SHP77 (cell line): ENCODE results near the gene COMMD9.

Source experiments
- DNase-seq, 2 experiments: peaks; one replicate each; lab custom pipeline; 2025; lab: John Stamatoyannopoulos, UW

COMMD9 gene

GRCh38 chr11:36224209-36224882, 64.9 kb downstream of the COMMD9 start:
- DNase-seq: no peak

- no peak for DNase-seq
Observed at GRCh38 chr11:36222831-36223635, 66.2 kb downstream of the COMMD9 start.
